Measurements from ENCODE around the gene FAM53A.

The FAM53A gene

GRCh38 chr4:1625600-1626138 is 58.4 kb downstream of the FAM53A start:
- H3K4me3 ChIP-seq (ENCODE audit: low read depth, low read length) = no peak overlapping the region

GRCh38 chr4:1624519-1624910 is 59.6 kb downstream of the FAM53A start:
- no peak overlapping the region for H3K4me3 ChIP-seq (ENCODE audit: low read depth, low read length)

DNA sequence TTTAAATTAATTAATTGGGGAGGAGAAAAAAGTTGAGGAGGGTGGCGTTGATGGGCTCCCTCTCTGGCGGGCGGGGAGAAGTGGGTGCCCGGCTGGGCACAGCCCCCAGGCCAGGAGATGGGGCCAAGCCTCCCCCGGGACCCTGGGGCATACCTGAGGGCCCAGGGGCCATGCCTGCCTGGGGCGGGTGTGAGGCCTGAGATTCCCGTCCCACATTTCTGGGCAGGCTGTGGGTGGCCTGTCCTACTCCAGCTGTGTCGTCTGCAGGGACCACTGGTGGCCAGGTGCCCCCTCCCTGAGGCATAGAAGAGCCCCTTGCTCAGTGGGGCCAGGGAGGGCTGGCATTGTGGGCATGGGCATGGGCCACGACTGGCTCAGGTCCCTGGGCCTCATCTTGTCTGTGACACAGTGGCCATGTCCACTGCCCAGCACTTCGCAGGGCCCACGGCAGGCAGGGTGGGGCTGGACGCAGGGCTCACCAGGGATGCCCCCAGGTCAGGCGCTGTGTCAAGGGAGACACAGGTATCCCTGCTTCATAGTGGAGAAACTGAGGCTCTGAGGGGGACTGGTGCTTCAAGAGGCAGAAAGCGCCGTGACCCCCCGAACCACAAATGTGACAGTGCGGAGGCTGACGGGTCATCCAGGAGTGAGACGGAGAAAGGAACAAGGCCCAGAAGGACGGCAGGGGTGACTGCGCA is 60.1 kb downstream of the FAM53A start:
- no peak overlapping the region for H3K4me3 ChIP-seq (ENCODE audit: low read depth, low read length)

GRCh38 chr4:1623400-1623799 is 60.7 kb downstream of the FAM53A start:
- no peak overlapping the region for H3K4me3 ChIP-seq (ENCODE audit: low read depth, low read length)

GRCh38 chr4:1622956-1623355 is 61.2 kb downstream of the FAM53A start:
- H3K4me3 ChIP-seq (ENCODE audit: low read depth, low read length) = no peak overlapping the region

DNA sequence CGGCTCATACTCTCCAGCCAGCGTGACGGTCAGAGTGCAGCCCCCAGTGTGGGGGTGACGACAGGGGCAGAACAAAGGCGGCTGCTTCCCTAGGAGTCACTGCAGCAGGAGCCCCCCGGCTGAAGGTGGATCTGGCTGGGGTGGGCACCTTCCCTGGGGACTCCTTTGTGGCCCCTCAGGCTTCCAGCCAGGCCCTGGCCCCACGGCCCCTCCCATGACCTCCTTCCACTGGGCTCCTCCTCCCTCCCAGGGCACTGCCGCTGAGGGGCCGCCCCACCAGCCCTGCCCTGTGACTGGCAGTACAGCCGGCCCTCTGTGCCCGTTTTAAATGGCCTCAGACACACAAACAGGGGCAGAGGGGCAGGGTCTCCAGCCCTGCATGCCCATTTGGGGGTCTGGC is 61.9 kb downstream of the FAM53A start:
- H3K4me3 ChIP-seq (ENCODE audit: low read depth, low read length) = no peak overlapping the region

DNA sequence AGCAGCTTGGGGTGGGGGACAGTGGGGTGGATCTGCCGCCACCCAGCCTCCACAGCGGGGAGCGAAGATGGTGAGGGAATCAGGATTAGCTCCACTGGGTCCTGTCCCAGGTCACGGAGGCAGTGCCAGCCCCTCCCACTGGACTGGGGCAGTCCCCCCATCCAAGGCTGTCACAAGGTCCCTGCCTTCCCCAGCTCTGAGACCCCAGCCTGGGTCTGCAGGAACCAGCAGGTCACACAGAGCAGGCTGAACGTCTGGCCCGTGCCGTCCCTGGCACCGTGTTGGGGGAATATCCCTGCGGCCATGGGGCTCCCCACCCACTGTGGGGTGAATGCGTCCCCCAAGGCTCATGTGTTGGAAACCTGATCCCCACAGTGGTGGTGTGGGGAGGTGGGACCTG is 62.6 kb downstream of the FAM53A start:
- no peak overlapping the region for H3K4me3 ChIP-seq (ENCODE audit: low read depth, low read length)

GRCh38 chr4:1619151-1619672 is 64.9 kb downstream of the FAM53A start:
- H3K4me3 ChIP-seq (ENCODE audit: low read depth, low read length) = no peak overlapping the region

GRCh38 chr4:1618438-1618837 is 65.7 kb downstream of the FAM53A start:
- no peak overlapping the region for H3K4me3 ChIP-seq (ENCODE audit: low read depth, low read length)

- H3K4me3 ChIP-seq (ENCODE audit: low read depth, low read length) = no peak overlapping the region
Observed at GRCh38 chr4:1616557-1616930, 67.6 kb downstream of the FAM53A start.

DNA sequence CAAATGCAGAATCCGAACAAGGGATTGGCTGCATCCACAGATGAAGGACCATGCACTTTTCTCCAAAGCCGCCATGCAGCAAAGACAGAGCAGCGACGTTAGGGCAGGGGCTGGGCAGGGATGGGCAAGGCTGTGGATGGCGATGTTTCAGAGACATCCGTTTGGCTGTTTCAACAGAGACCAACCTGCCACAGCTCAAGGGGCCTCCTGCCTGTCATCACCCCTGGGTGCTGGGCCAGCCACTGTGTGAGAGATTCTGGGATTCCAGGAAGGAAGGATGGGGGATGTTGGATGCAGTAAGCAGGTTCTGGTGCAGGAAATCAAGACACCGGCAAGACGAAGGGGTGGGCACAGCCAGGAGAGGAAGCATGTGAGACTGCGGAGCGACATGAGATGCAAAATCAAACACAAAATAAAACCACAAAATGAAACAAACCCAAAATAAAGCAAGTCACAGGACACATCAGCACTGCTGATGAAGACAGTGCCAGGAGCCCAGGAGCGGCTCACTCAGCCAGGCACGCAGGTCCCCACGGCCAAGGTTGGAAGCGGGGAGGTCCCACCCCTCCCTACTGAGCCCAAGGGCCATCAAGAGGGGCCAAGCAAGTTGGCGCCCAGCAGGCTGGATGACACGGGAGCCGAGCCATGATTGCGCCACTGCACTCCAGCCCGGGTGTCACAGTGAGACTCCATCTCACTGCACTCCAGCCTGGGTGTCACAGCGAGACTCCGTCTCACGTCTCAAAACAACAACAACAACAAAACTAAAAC is 68.1 kb downstream of the FAM53A start:
- no peak overlapping the region for H3K4me3 ChIP-seq (ENCODE audit: low read depth, low read length)

GRCh38 chr4:1614854-1615595 is 69.1 kb downstream of the FAM53A start:
- no peak overlapping the region for H3K4me3 ChIP-seq (ENCODE audit: low read depth, low read length)

DNA sequence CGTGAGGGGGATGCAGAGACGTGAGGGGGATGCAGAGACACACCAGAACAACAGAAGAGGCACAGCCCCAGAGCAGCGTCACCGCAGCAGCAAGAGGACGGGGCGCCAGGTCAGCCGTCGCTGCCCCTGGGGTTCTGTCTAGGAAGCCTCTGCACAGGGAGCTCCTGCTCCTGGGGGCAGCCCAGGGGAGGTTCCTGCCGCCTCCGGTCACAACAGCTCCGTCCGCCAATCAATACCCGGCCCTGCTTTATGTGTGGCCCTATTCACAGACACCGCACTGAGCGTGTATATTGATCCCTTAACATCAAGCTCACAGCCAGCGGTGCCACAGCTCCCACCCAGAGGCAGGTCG is 69.6 kb downstream of the FAM53A start:
- H3K4me3 ChIP-seq (ENCODE audit: low read depth, low read length) = no peak overlapping the region

DNA sequence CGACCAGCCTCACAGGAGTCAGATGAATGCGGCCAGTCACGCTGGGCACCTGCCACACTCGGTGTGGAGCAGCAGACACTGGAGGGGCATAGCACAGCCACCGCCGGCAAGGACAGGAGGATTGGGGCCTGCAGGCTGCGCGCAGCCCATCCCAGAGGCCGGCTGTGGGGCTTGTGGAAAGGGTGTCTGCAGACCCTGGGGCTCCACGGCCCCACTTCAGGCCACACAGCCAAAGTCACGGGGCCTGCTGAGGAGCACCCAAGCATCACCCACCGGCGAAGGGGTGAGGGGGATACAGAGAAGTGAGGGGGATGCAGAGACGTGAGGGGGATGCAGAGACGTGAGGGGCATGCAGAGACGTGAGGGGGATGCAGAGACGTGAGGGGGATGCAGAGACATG is 70.1 kb downstream of the FAM53A start:
- no peak overlapping the region for H3K4me3 ChIP-seq (ENCODE audit: low read depth, low read length)

- H3K4me3 ChIP-seq (ENCODE audit: low read depth, low read length) = no peak overlapping the region
Observed at GRCh38 chr4:1613099-1613495, 71.0 kb downstream of the FAM53A start.

GRCh38 chr4:1612278-1613098 is 71.6 kb downstream of the FAM53A start:
- H3K4me3 ChIP-seq (ENCODE audit: low read depth, low read length) = no peak overlapping the region

DNA sequence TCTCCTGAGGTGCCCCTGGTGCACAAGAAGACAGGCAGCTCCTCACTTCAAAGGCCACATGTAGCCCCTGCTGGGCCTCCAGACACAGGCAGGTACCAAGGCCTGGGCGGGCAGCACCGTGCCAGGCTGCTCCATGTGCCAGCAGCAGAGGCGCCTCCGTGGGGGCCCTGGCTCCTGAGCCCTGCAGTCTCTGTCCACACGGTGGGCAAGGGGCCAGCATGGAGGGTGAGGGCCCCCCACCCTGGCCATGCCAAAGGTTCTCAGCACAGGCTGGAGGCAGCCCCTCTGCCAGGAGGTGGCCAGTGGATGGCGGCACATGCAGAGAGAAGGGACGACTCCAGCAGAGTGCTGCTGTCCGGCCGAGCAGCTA is 72.6 kb downstream of the FAM53A start:
- H3K4me3 ChIP-seq (ENCODE audit: low read depth, low read length) = no peak overlapping the region

- no peak overlapping the region for H3K4me3 ChIP-seq (ENCODE audit: low read depth, low read length)
Observed at GRCh38 chr4:1610791-1611500, 73.2 kb downstream of the FAM53A start.

- H3K4me3 ChIP-seq (ENCODE audit: low read depth, low read length) = no peak overlapping the region
Observed at GRCh38 chr4:1609901-1610790, 74.0 kb downstream of the FAM53A start.
